Fibroblast of lung (primary cell): ENCODE measurements around the gene FOXO4. TPM values are rescaled to one million over a fixed set of nuclear protein-coding genes. Genes with fewer than 3 reads are reported as not detected.

Experiments used
- DNase-seq, 2 donors: peaks; one replicate each; pipeline versions ENCODE4 v3.0.0 to v3.0.0-alpha.2; 2010; ENCODE audit warnings: low read depth in 2 of 2
- H2AFZ ChIP-seq: 2 replicates; pipeline ENCODE4 v1.5.1; 2012; ENCODE audit warnings: low read length, control low read depth, inconsistent platforms
- H3K27ac ChIP-seq: 2 replicates; pipeline ENCODE4 v1.5.1; 2011; ENCODE audit warnings: low read length, control low read depth; ENCODE audit not compliant: insufficient read depth
- H3K27me3 ChIP-seq: 2 replicates; pipeline ENCODE4 v1.5.1; 2011; ENCODE audit warnings: mild to moderate bottlenecking, low read length; ENCODE audit not compliant: control insufficient read depth, insufficient read depth
- H3K36me3 ChIP-seq: 2 replicates; pipeline ENCODE4 v1.5.1; 2011; ENCODE audit warnings: low read length; ENCODE audit not compliant: control insufficient read depth, insufficient read depth
- H3K4me1 ChIP-seq: 2 replicates; pipeline ENCODE4 v1.5.1; 2011; ENCODE audit warnings: low read length; ENCODE audit not compliant: control insufficient read depth, insufficient read depth; ENCODE audit errors: extremely low read depth
- H3K4me2 ChIP-seq: 2 replicates; pipeline ENCODE4 v1.5.1; 2011; ENCODE audit warnings: low read length, control low read depth; ENCODE audit not compliant: insufficient read depth; ENCODE audit errors: extremely low read depth
- H3K4me3 ChIP-seq, 4 experiments: fragments of 200-600 bp in 1 of 4; sonication (generic) in 1 of 4; replicated peaks in 1 of 4; 2 replicates each; pipeline ENCODE4 v1.5.1; 2011 to 2016; ENCODE audit warnings: low read length in 4 of 4, low read depth in 3 of 4, mild to moderate bottlenecking in 3 of 4, control low read depth in 2 of 4, inconsistent platforms in 1 of 4, mixed read lengths in 1 of 4; ENCODE audit not compliant: insufficient read depth in 1 of 4; ENCODE audit errors: control extremely low read depth in 1 of 4
- H3K79me2 ChIP-seq: 2 replicates; pipeline ENCODE4 v1.5.1; 2012; ENCODE audit warnings: mild to moderate bottlenecking, low read length, inconsistent platforms; ENCODE audit not compliant: control insufficient read depth, insufficient read depth
- H3K9ac ChIP-seq: 2 replicates; pipeline ENCODE4 v1.5.1; 2011; ENCODE audit warnings: mild to moderate bottlenecking, low read length, control low read depth; ENCODE audit not compliant: insufficient read depth
- H3K9me3 ChIP-seq: 2 replicates; pipeline ENCODE4 v1.5.1; 2012; ENCODE audit warnings: low read depth, low read length; ENCODE audit not compliant: control insufficient read depth, insufficient read depth
- H4K20me1 ChIP-seq: 2 replicates; pipeline ENCODE4 v1.5.1; 2011; ENCODE audit warnings: low read length; ENCODE audit not compliant: control insufficient read depth, insufficient read depth; ENCODE audit errors: extremely low read depth
- CTCF ChIP-seq, 2 donors: IDR thresholded peaks in 1 of 2; conservative IDR thresholded peaks in 1 of 2; 1 replicate in 1 of 2; 2 replicates in 1 of 2; pipeline ENCODE4 v1.5.1; 2011 to 2012; ENCODE audit warnings: low read length in 2 of 2, control low read depth in 1 of 2, inconsistent platforms in 1 of 2, low read depth in 1 of 2, mild to moderate bottlenecking in 1 of 2
- EZH2 ChIP-seq: IDR thresholded peaks from 2 replicates; pipeline ENCODE4 v1.5.1; 2012; ENCODE audit warnings: low read length, control low read depth, mild to moderate bottlenecking; ENCODE audit errors: missing control alignments
- polyA plus RNA-seq, 2 donors: library from polyadenylated mRNA; depleted of rRNA in 1 of 2; stranded (reverse) in 1 of 2; unstranded in 1 of 2; fragments of >200 nt; gene quantifications; 2 replicates each; pipeline ENCODE4 v1.2.1, GENCODE V29; 2011 to 2012; ENCODE audit warnings: missing spikeins in 1 of 2
- total RNA-seq: library from RNA; depleted of rRNA; stranded (reverse); fragments of >200 nt; gene quantifications from 2 replicates; pipeline ENCODE4 v1.2.1, GENCODE V29; 2014

FOXO4 gene
- total and polyA plus RNA-seq, 2 donors (not counting 1 experiment from before 2014, with no cell fraction given), result 2.3 to 7.4 TPM

- no peak overlapping the region for H3K27ac ChIP-seq
- no peak for DNase-seq
- no peak for TF ChIP-seq EZH2
- TF ChIP-seq CTCF (conservative IDR thresholded peaks at IDR 0.05 in 1 of 2, IDR thresholded peaks at IDR 0.05 in 1 of 2; ENCODE audit: low read depth in 1 of 2, low read length in 2 of 2), result no peak
Measured at GRCh38 chrX:71103110-71103983, 7.7 kb downstream of the FOXO4 start.

GRCh38 chrX:71105628-71106027 lies 10.0 kb downstream of the FOXO4 start:
- DNase-seq, result no peak
- no peak overlapping the region for H3K9ac ChIP-seq

More at GRCh38 chrX:71103110-71103983, 7.7 kb downstream of the FOXO4 start:
- no peaks in the 10 kb centered on the region for H3K27me3 ChIP-seq
- H3K4me3 ChIP-seq, result no peak overlapping the region
- H3K9me3 ChIP-seq, result no peaks in the 10 kb centered on the region
- H3K4me1 ChIP-seq, result no peaks in the 10 kb centered on the region
- H4K20me1 ChIP-seq, result no peaks in the 10 kb centered on the region
- H3K79me2 ChIP-seq, result no peaks in the 10 kb centered on the region
- H3K36me3 ChIP-seq, result no peaks in the 10 kb centered on the region
- H3K9ac ChIP-seq, result no peak overlapping the region
- no peak overlapping the region for H3K4me2 ChIP-seq
- H2AFZ ChIP-seq, result no peak overlapping the region

More at GRCh38 chrX:71105628-71106027, 10.0 kb downstream of the FOXO4 start:
- Histone ChIP-seq H3K36me3 (no peaks in the 10 kb centered on the region), H4K20me1 (no peaks in the 10 kb centered on the region), H3K9me3 (no peaks in the 10 kb centered on the region), H3K4me2 (no peak overlapping the region), H3K27me3 (peaks cover 1% of the 10 kb centered on the region), H3K4me3 (no peak overlapping the region), H3K79me2 (no peaks in the 10 kb centered on the region), H2AFZ (no peak overlapping the region), H3K27ac (no peak overlapping the region), H3K4me1 (no peaks in the 10 kb centered on the region)
- TF ChIP-seq CTCF (conservative IDR thresholded peaks at IDR 0.05 in 1 of 2, IDR thresholded peaks at IDR 0.05 in 1 of 2; ENCODE audit: low read depth in 1 of 2, low read length in 2 of 2) (no peak), EZH2 (no peak)
